GM21723 (cell line): Measurements from ENCODE around the gene GPR62.

Experiments used
- ATAC-seq: cut with Tn5 transposase; IDR thresholded peaks from one replicate; pipeline ENCODE4 v1.9.1; 2021; ENCODE audit warnings: mild to moderate bottlenecking, moderate library complexity; ENCODE audit not compliant: unreplicated experiment

GPR62 gene

DNA sequence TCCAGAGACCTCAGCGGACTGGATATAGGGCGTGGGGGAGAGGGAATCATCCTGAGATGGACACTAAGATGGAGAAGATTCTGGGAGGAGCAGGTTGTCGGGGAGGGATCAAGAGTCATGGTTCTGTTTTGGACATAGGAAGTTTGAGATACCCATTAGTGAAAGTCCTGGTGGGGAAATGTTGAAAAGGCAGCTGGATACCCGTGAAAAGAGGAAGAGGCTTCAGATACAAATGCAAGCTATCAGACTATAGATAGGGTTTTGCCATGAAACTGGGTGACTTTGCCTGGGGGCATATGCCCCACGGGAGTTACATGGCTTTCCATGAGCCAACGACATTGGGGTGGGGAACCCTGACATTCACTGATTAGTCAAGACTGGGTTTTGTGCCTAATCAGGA lies 1.1 kb upstream of the GPR62 start:
- ATAC-seq = no peak

DNA sequence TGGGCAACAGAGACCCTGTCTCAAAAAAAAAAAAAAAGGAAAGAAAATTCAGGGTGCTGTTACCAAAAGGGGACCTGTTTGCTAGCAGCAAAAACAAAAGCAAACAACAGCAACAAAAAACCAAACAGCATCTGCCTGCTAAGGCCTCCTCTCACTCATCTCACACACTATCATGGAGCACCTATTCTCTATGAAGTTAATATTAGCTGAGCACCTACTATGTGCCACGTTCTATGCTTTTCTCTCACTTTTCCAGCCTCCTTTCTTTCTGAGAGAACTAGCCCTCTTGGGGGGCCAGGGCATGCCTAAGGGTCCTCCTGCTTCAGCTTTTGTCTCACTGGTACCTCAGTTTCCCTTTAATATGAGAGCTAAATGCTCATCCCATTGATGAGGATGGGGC lies 468 bp upstream of the GPR62 start:
- ATAC-seq = no peak

- no peak for ATAC-seq
These were observed 951 bp downstream of the GPR62 start for GRCh38 chr3:51955893-51956770.

DNA sequence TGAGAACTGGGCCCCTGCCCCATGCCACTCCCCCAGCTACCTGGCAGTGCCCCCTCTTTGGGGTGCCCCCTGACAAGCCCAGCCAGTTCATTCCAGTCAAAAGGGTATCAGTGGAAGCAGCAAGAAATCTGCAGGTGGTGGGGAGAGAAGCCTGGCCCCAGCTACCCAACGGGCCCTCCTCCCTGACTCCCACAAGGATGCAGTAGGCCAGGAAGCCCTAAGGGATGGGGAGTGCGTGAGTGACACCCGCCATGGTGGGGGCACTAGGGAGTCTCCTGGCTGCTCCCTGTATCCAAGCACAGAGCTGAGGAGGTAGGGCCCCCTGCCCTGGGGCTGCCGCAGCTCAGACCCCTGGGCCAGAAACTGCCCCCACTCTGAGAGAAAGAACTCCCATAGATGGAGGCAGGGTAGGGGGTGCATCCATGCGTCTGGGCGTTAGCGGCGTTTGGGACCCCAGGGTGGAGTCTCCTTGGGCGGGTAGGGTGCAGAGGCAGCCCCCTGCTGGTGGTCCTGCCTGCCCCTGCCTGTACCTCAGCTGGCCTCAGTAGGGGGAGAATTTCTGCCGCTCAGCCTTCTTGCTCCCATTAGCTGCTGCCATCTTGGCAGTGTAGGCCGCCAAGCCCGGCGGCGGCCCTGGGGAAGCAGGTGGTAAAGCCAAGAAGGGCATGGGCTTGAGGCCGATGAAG lies 2.5 kb downstream of the GPR62 start:
- ATAC-seq = no peak

- no peak for ATAC-seq
These were observed 3.7 kb downstream of the GPR62 start for GRCh38 chr3:51958603-51959521.

- ATAC-seq = no peak
These were observed 4.5 kb downstream of the GPR62 start for GRCh38 chr3:51959651-51960050.

- no peak for ATAC-seq
These were observed 5.2 kb downstream of the GPR62 start for GRCh38 chr3:51960386-51960785.

DNA sequence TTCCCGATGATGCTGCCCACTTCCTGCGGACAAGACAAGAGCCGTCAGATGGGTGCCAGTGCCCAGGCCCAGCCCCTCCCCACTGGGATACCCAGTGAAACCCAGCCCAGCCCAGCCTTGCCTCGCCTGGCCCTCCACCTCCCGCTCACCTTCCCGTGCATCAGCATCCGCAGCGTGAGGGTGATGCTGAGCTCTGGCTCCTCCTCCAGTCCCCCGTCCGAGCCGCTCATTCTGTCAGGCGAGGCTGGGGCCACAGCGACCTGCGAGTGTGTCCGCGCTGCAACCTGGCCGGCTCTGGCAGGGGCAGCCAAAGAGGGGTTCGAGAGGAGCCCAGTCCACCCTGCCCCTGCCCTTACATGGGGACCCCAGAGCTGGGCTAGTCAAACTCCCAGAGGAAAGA lies 5.8 kb downstream of the GPR62 start:
- ATAC-seq = no peak

DNA sequence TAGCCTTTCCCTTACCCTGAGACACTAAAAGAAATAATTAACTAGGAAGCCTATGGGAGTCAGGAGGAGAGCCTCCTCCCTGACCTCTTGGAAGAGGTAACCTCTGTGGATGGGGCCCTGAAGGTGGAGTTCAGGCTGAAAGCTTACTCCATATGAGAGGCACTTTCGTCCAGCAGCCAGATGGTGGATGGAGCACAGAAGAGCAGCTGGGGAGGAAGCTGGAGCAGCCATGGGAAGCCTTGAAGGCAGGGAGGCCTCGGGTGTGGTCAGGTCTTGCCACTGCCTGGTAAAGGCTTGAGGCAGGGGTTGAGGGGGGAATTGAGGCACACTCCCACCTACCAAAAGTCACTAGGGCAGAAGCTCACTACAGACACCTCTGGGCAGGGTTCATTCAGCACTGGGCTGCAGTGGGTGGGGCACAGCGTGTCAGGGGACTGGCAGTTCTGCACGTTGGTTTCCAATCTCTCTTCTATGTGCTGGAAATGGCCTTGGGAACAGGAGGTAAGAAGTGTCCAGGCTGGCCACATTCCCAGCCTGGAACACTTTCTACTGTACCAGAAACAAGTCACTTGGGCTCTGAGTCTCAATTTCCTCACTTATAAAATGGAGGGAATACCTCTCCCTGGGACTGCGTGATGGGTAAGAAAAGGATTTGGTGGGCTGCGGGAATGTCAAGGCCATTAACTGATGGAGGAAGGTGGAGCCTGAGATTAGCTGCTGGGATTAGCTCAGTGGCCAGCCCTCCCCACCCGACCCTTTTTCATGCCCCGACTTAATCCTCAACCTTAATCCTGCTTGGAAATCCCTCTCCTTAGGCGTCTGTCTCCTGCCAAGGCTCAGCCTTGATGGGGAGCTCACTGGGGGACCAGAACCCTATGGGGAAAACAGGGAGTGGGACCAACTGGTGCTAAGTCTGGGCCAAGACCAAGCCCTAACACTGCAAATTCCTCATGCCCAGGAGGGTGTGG lies 6.7 kb downstream of the GPR62 start:
- no peak for ATAC-seq

DNA sequence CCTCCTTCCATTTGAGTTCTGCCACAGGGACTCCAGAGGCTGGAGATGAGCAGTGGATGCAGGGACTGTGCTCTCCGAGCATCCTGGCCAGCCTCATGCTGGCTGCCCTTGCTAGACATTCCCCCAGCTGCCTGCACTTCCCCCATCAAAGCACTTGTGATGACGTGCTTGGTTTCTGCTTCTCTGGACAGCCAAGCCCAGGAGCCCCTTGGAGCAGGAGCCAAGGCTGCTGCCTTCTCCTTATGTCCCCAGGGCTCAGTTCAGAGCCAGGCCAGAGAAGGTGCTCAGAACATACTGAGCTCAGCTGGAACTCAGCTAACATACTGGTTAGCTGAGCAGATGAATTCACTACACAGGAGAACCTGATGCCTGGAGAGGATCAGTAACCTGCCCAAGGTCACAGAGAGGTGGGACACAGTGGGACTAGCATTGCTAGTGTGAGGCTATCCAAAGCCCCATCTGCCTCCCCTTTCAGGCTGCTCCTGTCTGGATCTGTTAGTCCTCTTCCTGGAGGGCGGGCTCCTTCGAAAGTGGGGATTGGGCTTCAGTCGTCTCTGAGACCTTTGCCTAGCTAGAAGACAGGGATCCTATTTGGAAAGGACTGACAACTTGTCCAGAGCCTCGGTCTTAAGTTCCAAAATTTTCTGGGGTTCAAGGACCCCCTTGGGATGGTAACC lies 7.8 kb downstream of the GPR62 start:
- no peak for ATAC-seq

DNA sequence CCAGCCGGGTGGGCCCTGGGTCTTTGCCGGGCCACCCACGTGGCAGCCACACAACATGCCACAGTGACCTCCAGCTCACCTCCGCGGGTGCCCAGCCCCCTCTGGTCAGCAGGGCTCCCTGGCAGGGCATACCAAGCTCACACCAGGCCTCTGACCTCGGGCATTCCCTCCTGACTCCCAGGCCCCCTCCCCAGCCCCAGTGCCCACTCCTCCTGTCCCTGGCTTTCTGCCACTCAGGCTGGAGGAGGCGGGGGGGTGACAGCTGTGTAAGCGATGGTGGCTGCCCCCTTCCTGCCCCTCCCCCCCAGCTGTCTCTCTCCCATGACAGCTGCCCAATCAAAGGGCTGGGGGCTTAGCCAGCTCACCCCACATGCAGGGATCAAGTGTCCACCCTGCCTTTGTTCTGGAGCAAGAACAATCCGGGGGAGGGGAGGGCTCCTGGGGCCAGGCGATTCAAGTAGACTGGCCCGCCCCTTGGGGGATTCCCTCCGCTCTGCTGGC lies 8.8 kb downstream of the GPR62 start:
- no peak for ATAC-seq

DNA sequence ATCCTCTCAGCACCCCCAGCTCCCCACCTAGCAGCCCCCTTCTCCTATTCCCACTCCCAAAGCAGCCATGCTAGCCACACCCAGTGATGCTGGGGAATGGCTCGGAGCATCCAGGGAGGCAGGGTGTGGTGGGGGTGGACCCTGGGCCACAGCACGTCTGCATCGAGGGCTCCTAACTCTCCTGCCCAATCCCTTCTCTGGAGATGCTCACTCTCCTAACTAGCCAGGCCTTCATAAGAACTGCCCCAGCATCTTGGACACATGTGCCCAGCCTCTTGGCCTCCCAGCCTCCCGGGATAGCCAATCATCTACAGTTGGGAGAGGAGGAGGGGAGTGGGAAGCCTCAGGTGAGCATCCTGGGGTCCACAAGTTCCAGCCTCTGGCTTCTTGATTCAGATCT lies 9.3 kb downstream of the GPR62 start:
- ATAC-seq = no peak

GRCh38 chr3:51966016-51966415 lies 10.8 kb downstream of the GPR62 start:
- no peak for ATAC-seq

DNA sequence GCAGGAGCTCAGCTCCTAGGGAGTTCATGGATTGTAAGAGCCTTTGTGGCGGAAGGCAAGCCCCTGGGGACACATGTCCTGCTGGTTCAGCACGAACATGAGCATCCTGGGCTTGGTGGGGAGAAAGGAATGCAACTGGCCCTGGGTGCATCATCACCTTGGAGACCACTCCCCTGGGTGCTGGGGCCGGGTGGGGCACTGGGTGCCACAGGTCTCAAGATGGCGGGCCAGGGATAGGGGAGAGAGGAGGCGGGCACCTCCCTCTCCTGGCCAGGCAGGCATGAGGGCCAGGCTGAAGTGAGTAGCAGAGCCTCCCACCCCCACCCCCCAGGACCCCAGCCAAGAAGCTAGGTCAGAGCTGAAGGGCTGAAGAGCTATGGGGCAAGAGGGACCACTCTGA lies 11.3 kb downstream of the GPR62 start:
- ATAC-seq = no peak

- ATAC-seq = peak; percentile 46
These were observed 11.8 kb downstream of the GPR62 start for GRCh38 chr3:51966922-51967383.

DNA sequence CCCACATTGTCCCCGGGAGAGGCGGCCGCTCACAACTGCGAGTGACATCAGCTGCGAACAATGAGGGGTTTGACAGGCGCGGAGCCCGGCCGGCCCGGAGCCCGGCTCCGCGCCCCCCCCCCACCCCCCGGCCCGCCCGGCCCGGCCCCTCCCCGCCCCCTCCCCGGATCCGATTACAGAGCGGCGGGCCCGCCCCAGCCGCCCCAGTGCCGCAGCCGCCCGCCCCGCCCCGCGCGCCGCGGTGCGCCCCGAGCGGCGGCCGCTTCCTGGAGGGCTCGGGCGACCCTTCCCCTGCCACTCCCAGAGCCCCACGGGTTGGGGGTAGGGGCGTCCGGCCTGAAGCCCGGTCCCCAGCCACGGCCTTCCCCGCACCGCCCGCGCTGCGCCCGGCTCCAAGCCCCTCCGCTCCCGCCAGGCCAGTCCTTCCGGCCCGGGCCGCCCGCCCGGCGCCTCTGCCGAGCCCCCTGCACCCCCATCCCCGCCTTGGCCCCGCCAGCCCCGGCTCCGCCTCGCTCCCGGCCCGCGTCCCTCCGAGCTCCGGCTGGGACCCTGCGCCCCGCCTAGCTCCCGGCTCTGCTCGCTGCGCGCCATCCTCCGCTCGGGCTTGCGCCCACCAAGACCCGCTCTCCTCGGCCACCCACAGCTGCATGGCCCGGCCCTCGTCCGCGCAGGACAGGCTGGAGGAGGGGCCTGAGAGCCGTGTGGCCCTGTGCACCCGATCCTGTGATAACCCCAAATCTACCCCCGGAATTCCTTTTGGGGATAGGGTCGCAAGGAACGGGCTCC lies 12.4 kb downstream of the GPR62 start, which contains the start of gene PCBP4:
Gene PCBP4 (minus strand): TSS at position 71 of the 786 bp plus-strand sequence. CDS start 6,214 bp downstream, outside the sequence.
- ATAC-seq = peak; percentile 49

DNA sequence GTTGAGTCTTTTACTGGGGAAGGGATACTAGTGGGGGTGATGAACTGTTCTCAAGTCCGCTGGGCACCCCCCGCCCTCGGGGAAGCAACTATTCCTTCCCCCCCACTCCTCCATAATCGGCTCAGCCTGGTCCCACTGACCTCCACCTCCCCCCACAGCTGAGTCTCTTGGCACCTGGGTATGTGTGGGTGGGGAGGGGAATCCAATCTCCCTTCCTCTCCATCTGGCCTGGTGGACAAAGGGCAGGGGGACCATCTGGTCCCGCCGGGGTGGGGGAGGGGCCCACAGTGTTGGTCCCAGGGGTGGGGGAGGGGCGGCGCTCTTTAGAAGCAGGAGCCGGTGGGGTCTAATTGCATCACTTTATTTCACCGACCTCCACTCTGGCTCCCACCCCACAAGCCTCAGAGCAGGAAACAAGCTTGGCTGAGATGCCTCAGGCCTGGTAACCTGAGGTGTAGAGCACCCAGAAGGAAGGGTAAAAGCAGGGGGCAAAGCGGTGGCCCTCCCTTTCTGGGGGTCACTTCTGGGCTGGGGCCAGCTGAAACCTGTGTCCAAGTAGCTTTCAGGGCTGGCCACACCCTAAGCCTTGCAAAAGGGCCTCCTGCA lies 13.1 kb downstream of the GPR62 start:
- no peak for ATAC-seq
